Loucy (cell line): Measurements from ENCODE around the gene CHST1.

Experiments used
- H2AFZ ChIP-seq: fragments of 200-600 bp; sonication (generic); 2 replicates; pipeline ENCODE4 v1.6.0; 2016; ENCODE audit warnings: antibody characterized with exemption, mild to moderate bottlenecking, low read length, moderate library complexity
- H3F3A ChIP-seq: fragments of 200-600 bp; 2 replicates; pipeline ENCODE4 v1.6.0; 2016; ENCODE audit warnings: antibody characterized with exemption, low read depth, mild to moderate bottlenecking
- H3K27me3 ChIP-seq: fragments of 200-600 bp; sonication (generic); 2 replicates; pipeline ENCODE4 v1.6.1; 2014; ENCODE audit warnings: low read length, mild to moderate bottlenecking; ENCODE audit not compliant: insufficient read depth, poor library complexity, severe bottlenecking
- H3K36me3 ChIP-seq: fragments of 200-600 bp; sonication (generic); 2 replicates; pipeline ENCODE4 v1.6.1; 2016; ENCODE audit warnings: low read length; ENCODE audit not compliant: insufficient read depth
- H3K4me1 ChIP-seq: fragments of 200-600 bp; sonication (generic); 2 replicates; pipeline ENCODE4 v1.5.1; 2014; ENCODE audit warnings: low read length, mild to moderate bottlenecking; ENCODE audit not compliant: insufficient read depth, poor library complexity, severe bottlenecking
- H3K4me2 ChIP-seq: fragments of 200-600 bp; sonication (generic); 2 replicates; pipeline ENCODE4 v1.6.0; 2014; ENCODE audit warnings: antibody characterized with exemption, low read length, low read depth, mild to moderate bottlenecking; ENCODE audit not compliant: poor library complexity, severe bottlenecking
- H3K4me3 ChIP-seq: fragments of 200-600 bp; sonication (generic); 2 replicates; pipeline ENCODE4 v1.5.1; 2014; ENCODE audit warnings: low read length, mild to moderate bottlenecking, mixed read lengths; ENCODE audit not compliant: poor library complexity, severe bottlenecking
- H3K79me2 ChIP-seq: fragments of 200-600 bp; sonication (generic); 2 replicates; pipeline ENCODE4 v1.6.1; 2014; ENCODE audit warnings: low read length; ENCODE audit not compliant: insufficient read depth
- H3K9ac ChIP-seq: fragments of 200-600 bp; sonication (generic); 2 replicates; pipeline ENCODE4 v1.6.0; 2014; ENCODE audit warnings: mild to moderate bottlenecking, low read depth, low read length, moderate library complexity; ENCODE audit not compliant: poor library complexity, severe bottlenecking
- H3K9me2 ChIP-seq: fragments of 200-600 bp; sonication (generic); replicated peaks from 2 replicates; pipeline ENCODE4 v1.6.1; 2016; ENCODE audit warnings: low read depth, low read length, mixed read lengths
- H3K9me3 ChIP-seq: fragments of 200-600 bp; sonication (generic); 2 replicates; pipeline ENCODE4 v1.6.1; 2014; ENCODE audit warnings: mild to moderate bottlenecking, antibody characterized with exemption, low read length, low read depth; ENCODE audit not compliant: insufficient read depth
- H4K20me1 ChIP-seq: fragments of 200-600 bp; sonication (generic); 2 replicates; pipeline ENCODE4 v1.6.0; 2014; ENCODE audit warnings: antibody characterized with exemption, low read length, mild to moderate bottlenecking; ENCODE audit not compliant: insufficient read depth, poor library complexity, severe bottlenecking
- EZH2phosphoT487 ChIP-seq: fragments of 200-600 bp; IDR thresholded peaks from 2 replicates; pipeline ENCODE4 v1.6.1; 2018; ENCODE audit warnings: antibody characterized with exemption, mild to moderate bottlenecking, moderate library complexity, borderline replicate concordance
- TF ChIP-seq, protein P1 (sequence below): fragments of 200-600 bp; sonication (generic); conservative IDR thresholded peaks from 2 replicates; pipeline ENCODE4 v1.5.1; 2014; ENCODE audit warnings: mild to moderate bottlenecking, antibody characterized with exemption, low read length

CHST1 gene

DNA sequence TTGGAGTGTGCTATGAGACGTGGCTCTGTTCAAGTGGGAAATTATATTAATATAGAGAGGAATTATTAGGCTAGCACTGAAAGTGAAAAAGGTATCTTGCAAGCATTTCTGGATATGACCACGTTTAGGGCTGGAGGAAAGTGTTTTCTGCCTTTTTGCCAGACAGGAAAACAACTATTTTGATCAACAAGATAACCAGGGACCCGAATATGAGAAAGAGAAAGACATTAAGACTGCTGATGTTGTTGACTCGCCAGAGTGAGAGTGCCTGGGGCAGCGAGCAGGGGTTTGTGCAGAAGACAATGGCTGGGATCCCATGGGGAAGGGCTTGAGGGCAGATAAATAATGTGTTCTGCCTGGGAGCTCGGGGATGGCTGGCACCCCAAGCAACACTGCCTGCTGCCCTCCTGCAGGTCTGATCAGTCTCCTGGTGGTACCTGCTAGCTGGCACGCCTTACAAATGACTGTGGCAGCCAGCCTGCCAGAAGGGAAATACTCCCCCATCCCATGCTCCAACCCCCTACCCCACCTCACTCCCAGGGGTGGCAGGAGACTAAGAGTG, 23.1 kb upstream of the CHST1 start:
- Histone ChIP-seq H3K27me3 (no peaks in the 10 kb centered on the region), H3K9me2 (no peaks in the 10 kb centered on the region), H3K79me2 (no peaks in the 10 kb centered on the region), H3F3A (no peaks in the 10 kb centered on the region), H3K9ac (no peak overlapping the region), H3K4me1 (peaks cover 17% of the 10 kb centered on the region), H3K9me3 (no peaks in the 10 kb centered on the region), H3K4me2 (no peak overlapping the region), H2AFZ (no peak overlapping the region), H3K36me3 (no peaks in the 10 kb centered on the region), H3K4me3 (no peak overlapping the region), H4K20me1 (no peaks in the 10 kb centered on the region)
- TF ChIP-seq, protein P1, sequence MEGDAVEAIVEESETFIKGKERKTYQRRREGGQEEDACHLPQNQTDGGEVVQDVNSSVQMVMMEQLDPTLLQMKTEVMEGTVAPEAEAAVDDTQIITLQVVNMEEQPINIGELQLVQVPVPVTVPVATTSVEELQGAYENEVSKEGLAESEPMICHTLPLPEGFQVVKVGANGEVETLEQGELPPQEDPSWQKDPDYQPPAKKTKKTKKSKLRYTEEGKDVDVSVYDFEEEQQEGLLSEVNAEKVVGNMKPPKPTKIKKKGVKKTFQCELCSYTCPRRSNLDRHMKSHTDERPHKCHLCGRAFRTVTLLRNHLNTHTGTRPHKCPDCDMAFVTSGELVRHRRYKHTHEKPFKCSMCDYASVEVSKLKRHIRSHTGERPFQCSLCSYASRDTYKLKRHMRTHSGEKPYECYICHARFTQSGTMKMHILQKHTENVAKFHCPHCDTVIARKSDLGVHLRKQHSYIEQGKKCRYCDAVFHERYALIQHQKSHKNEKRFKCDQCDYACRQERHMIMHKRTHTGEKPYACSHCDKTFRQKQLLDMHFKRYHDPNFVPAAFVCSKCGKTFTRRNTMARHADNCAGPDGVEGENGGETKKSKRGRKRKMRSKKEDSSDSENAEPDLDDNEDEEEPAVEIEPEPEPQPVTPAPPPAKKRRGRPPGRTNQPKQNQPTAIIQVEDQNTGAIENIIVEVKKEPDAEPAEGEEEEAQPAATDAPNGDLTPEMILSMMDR = no peak
- no peak for TF ChIP-seq EZH2phosphoT487

DNA sequence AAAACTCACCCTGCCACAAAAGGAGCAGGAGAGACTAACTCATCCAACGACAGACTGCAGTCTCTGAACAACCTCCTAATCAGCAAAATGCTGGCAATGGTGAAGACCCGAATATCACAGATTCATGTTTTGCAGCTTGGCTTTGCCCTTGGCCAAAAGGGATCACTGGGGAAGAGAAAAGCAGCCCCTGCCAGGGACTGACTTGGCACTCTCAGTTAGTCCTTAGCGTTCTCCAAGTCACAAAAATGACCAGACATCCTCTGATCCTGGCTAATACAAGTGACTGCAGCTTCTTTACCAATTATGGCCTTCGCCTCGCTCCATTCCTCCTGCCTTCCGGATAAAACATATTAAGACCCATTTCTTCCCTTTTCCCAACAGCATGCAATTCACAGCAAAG, 22.4 kb upstream of the CHST1 start:
- Histone ChIP-seq H2AFZ (no peak overlapping the region), H3K4me1 (peaks cover 22% of the 10 kb centered on the region), H3F3A (no peaks in the 10 kb centered on the region), H3K9me3 (no peaks in the 10 kb centered on the region), H3K36me3 (no peaks in the 10 kb centered on the region), H4K20me1 (no peaks in the 10 kb centered on the region), H3K9ac (no peak overlapping the region), H3K4me3 (no peak overlapping the region), H3K4me2 (no peak overlapping the region), H3K27me3 (no peaks in the 10 kb centered on the region), H3K79me2 (no peaks in the 10 kb centered on the region), H3K9me2 (no peaks in the 10 kb centered on the region)
- TF ChIP-seq, protein P1 = no peak
- TF ChIP-seq EZH2phosphoT487 = no peak

DNA sequence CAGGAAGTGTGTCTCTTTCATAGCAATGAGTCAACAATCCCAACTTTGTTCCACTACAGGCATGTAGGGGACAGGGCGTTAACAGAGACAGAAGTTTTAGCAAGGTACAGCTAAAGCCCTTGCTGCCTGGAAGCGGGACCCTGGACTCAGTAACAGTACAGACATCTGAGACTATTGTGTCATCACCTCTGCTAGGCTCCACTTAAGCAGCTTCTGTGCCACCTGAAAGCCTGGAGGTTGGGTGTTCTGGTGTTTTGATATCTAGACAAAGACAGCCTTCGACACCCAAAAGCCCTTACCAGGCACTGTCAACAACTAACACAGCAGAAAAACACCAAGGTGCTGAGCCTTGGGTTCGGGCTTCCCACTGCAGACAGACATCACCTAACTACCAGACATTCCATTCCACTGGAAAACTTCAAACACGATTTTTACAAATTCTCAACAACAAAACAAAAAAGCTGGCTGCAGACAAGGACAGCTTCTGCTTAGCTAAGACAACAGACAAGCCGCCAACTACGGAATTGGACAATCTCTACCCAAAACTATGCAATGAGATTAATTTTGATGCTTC, 20.6 kb upstream of the CHST1 start:
- Histone ChIP-seq H3K9me2 (no peaks in the 10 kb centered on the region), H3K27me3 (no peaks in the 10 kb centered on the region), H3K4me3 (no peak overlapping the region), H3F3A (no peaks in the 10 kb centered on the region), H3K36me3 (no peaks in the 10 kb centered on the region), H3K79me2 (no peaks in the 10 kb centered on the region), H3K4me1 (peaks cover 31% of the 10 kb centered on the region), H4K20me1 (no peaks in the 10 kb centered on the region), H3K9ac (no peak overlapping the region), H3K4me2 (no peak overlapping the region), H3K9me3 (no peaks in the 10 kb centered on the region), H2AFZ (no peak overlapping the region)
- TF ChIP-seq EZH2phosphoT487 = no peak

DNA sequence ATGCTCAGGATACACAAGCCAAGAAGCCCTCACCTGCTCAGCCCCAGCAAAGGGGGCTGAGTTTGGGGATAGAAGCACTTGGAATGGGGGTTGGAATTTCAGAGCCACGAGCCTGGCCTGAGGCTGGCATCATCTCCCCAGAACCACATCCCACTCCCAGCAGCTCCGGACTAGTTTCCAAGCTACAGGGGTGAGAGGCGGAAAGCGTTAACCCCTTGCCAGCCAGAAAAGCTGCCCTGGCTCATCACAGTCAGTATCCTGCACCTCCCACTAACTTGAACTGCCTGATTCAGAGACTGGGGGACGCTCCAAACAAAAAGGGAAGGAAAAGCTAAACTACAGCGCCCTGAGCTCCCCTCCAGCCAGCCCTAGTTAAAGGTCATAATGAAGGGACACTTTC, 19.0 kb upstream of the CHST1 start:
- Histone ChIP-seq H3F3A (no peaks in the 10 kb centered on the region), H3K9me2 (no peaks in the 10 kb centered on the region), H3K79me2 (no peaks in the 10 kb centered on the region), H3K36me3 (no peaks in the 10 kb centered on the region), H4K20me1 (no peaks in the 10 kb centered on the region), H3K4me3 (no peak overlapping the region), H2AFZ (no peak overlapping the region), H3K9ac (no peak overlapping the region), H3K4me1 (peaks cover 39% of the 10 kb centered on the region), H3K27me3 (no peaks in the 10 kb centered on the region), H3K4me2 (peak overlapping the region; percentile 59), H3K9me3 (no peaks in the 10 kb centered on the region)
- no peak for TF ChIP-seq EZH2phosphoT487
- TF ChIP-seq, protein P1 = no peak
